OCI-LY7 (cell line): ENCODE results near the gene SMIM10L1.

Experiments used
- CTCF ChIP-seq: fragments of 200-600 bp; sonication (generic); conservative IDR thresholded peaks from 2 replicates; pipeline ENCODE4 v1.5.1; 2014; ENCODE audit warnings: mild to moderate bottlenecking, antibody characterized with exemption, low read length, moderate library complexity, mixed read lengths
- EZH2phosphoT487 ChIP-seq: fragments of 200-600 bp; sonication (generic); IDR thresholded peaks from 2 replicates; pipeline ENCODE4 v1.6.1; 2018; ENCODE audit warnings: low read depth, borderline replicate concordance, mild to moderate bottlenecking, mixed run types, antibody characterized with exemption, low read length, moderate library complexity, mixed read lengths

GRCh38 chr12:11144297-11144696 lies 26.7 kb upstream of the SMIM10L1 start:
- TF ChIP-seq CTCF = no peak
- no peak for TF ChIP-seq EZH2phosphoT487
